ENCODE data around the gene LYSMD2. TPM values are rescaled to one million over a fixed set of nuclear protein-coding genes. Genes with fewer than 3 reads are reported as not detected.

The LYSMD2 gene
- total RNA-seq, 4 donors from 2014 or later = 10.0 to 14.1 (median 12.9) TPM

- peaks cover 31 to 44% (median 41%) of the 10 kb centered on the region in 4 donors for H3K4me1 ChIP-seq
- intact Hi-C loops (cut with DNase I) = no loop called here
- no peak overlapping the region for H3K4me3 ChIP-seq
- H3K36me3 ChIP-seq = no peaks in the 10 kb centered on the region
- WGBS = 96% methylated on average over 4 of the region's 4 CpGs
- peak; percentile 42 for DNase-seq (ENCODE audit: extremely low spot score)
- H3K27ac ChIP-seq (replicated peaks in 1 of 4) = no peak overlapping the region
- no peaks in the 10 kb centered on the region for H3K27me3 ChIP-seq
- TF ChIP-seq POLR2A (IDR thresholded peaks at IDR 0.05; ENCODE audit: low read depth) (no peak), CTCF (IDR thresholded peaks at IDR 0.05) (no peak), POLR2AphosphoS5 (IDR thresholded peaks at IDR 0.05) (no peak), EP300 (IDR thresholded peaks at IDR 0.05) (no peak)
- no peaks in the 10 kb centered on the region for H3K9me3 ChIP-seq
Observed at GRCh38 chr15:51755790-51756189, 18.3 kb upstream of the LYSMD2 start.

GRCh38 chr15:51754267-51754666 lies 16.8 kb upstream of the LYSMD2 start:
- peaks cover 28 to 43% (median 36%) of the 10 kb centered on the region in 4 donors for H3K4me1 ChIP-seq
- 66% methylated on average over 2 of the region's 2 CpGs for WGBS
- TF ChIP-seq POLR2A (IDR thresholded peaks at IDR 0.05; ENCODE audit: low read depth) = no peak
- no peaks in the 10 kb centered on the region for H3K9me3 ChIP-seq
- H3K36me3 ChIP-seq = no peaks in the 10 kb centered on the region
- no peak overlapping the region for H3K4me3 ChIP-seq
- H3K27ac ChIP-seq (replicated peaks in 1 of 4) = no peak overlapping the region
- DNase-seq (ENCODE audit: extremely low spot score) = no peak
- H3K27me3 ChIP-seq = no peaks in the 10 kb centered on the region
- intact Hi-C loops (cut with DNase I) = no loop called here

- peak; percentile 19 for DNase-seq (ENCODE audit: extremely low spot score)
- H3K36me3 ChIP-seq = no peaks in the 10 kb centered on the region
- TF ChIP-seq POLR2AphosphoS5 (IDR thresholded peaks at IDR 0.05) = no peak
- no peak for TF ChIP-seq CTCF (IDR thresholded peaks at IDR 0.05)
- no peak for TF ChIP-seq POLR2A (IDR thresholded peaks at IDR 0.05; ENCODE audit: low read depth)
- TF ChIP-seq EP300 (IDR thresholded peaks at IDR 0.05) = no peak
- intact Hi-C loops (cut with DNase I) = no loop called here
- no peaks in the 10 kb centered on the region for H3K27me3 ChIP-seq
- no peaks in the 10 kb centered on the region for H3K9me3 ChIP-seq
- H3K27ac ChIP-seq (replicated peaks in 1 of 4) = peak overlapping the region in 3 of 4 donors; percentile 82 to 87 (median 85)
- peak overlapping the region in 3 of 4 donors; percentile 80 to 98 (median 94) for H3K4me3 ChIP-seq
- 87% methylated on average over 5 of the region's 5 CpGs for WGBS
- peaks cover 15 to 30% (median 23%) of the 10 kb centered on the region in 4 donors for H3K4me1 ChIP-seq
Observed at GRCh38 chr15:51752888-51753287, 15.4 kb upstream of the LYSMD2 start.

GRCh38 chr15:51751697-51752683 lies 14.5 kb upstream of the LYSMD2 start:
- 9% methylated on average over 19 of the region's 71 CpGs for WGBS
- Histone ChIP-seq H3K4me3 (peak overlapping the region; percentile 80 to 98 (median 88)), H3K9me3 (no peaks in the 10 kb centered on the region), H3K27me3 (no peaks in the 10 kb centered on the region), H3K36me3 (no peaks in the 10 kb centered on the region), H3K4me1 (peaks cover 14 to 24% (median 20%) of the 10 kb centered on the region in 4 donors), H3K27ac (replicated peaks in 1 of 4) (peak overlapping the region; percentile 79 to 87 (median 84))
- intact Hi-C loops (cut with DNase I) = no loop called here
- DNase-seq (ENCODE audit: extremely low spot score) = peak; percentile 86
- TF ChIP-seq EP300 (IDR thresholded peaks at IDR 0.05) = no peak
- TF ChIP-seq CTCF (IDR thresholded peaks at IDR 0.05) = no peak
- no peak for TF ChIP-seq POLR2AphosphoS5 (IDR thresholded peaks at IDR 0.05)
- no peak for TF ChIP-seq POLR2A (IDR thresholded peaks at IDR 0.05; ENCODE audit: low read depth)
